Loucy (cell line): ENCODE data around the gene MATR3.

Source experiments
- H2AFZ ChIP-seq: fragments of 200-600 bp; sonication (generic); 2 replicates; pipeline ENCODE4 v1.6.0; 2016; ENCODE audit warnings: antibody characterized with exemption, mild to moderate bottlenecking, low read length, moderate library complexity
- H3F3A ChIP-seq: fragments of 200-600 bp; 2 replicates; pipeline ENCODE4 v1.6.0; 2016; ENCODE audit warnings: antibody characterized with exemption, low read depth, mild to moderate bottlenecking
- H3K27me3 ChIP-seq: fragments of 200-600 bp; sonication (generic); 2 replicates; pipeline ENCODE4 v1.6.1; 2014; ENCODE audit warnings: low read length, mild to moderate bottlenecking; ENCODE audit not compliant: insufficient read depth, poor library complexity, severe bottlenecking
- H3K36me3 ChIP-seq: fragments of 200-600 bp; sonication (generic); 2 replicates; pipeline ENCODE4 v1.6.1; 2016; ENCODE audit warnings: low read length; ENCODE audit not compliant: insufficient read depth
- H3K4me1 ChIP-seq: fragments of 200-600 bp; sonication (generic); 2 replicates; pipeline ENCODE4 v1.5.1; 2014; ENCODE audit warnings: low read length, mild to moderate bottlenecking; ENCODE audit not compliant: insufficient read depth, poor library complexity, severe bottlenecking
- H3K4me2 ChIP-seq: fragments of 200-600 bp; sonication (generic); 2 replicates; pipeline ENCODE4 v1.6.0; 2014; ENCODE audit warnings: antibody characterized with exemption, low read length, low read depth, mild to moderate bottlenecking; ENCODE audit not compliant: poor library complexity, severe bottlenecking
- H3K4me3 ChIP-seq: fragments of 200-600 bp; sonication (generic); 2 replicates; pipeline ENCODE4 v1.5.1; 2014; ENCODE audit warnings: low read length, mild to moderate bottlenecking, mixed read lengths; ENCODE audit not compliant: poor library complexity, severe bottlenecking
- H3K79me2 ChIP-seq: fragments of 200-600 bp; sonication (generic); 2 replicates; pipeline ENCODE4 v1.6.1; 2014; ENCODE audit warnings: low read length; ENCODE audit not compliant: insufficient read depth
- H3K9ac ChIP-seq: fragments of 200-600 bp; sonication (generic); 2 replicates; pipeline ENCODE4 v1.6.0; 2014; ENCODE audit warnings: mild to moderate bottlenecking, low read depth, low read length, moderate library complexity; ENCODE audit not compliant: poor library complexity, severe bottlenecking
- H3K9me2 ChIP-seq: fragments of 200-600 bp; sonication (generic); replicated peaks from 2 replicates; pipeline ENCODE4 v1.6.1; 2016; ENCODE audit warnings: low read depth, low read length, mixed read lengths
- H3K9me3 ChIP-seq: fragments of 200-600 bp; sonication (generic); 2 replicates; pipeline ENCODE4 v1.6.1; 2014; ENCODE audit warnings: mild to moderate bottlenecking, antibody characterized with exemption, low read length, low read depth; ENCODE audit not compliant: insufficient read depth
- H4K20me1 ChIP-seq: fragments of 200-600 bp; sonication (generic); 2 replicates; pipeline ENCODE4 v1.6.0; 2014; ENCODE audit warnings: antibody characterized with exemption, low read length, mild to moderate bottlenecking; ENCODE audit not compliant: insufficient read depth, poor library complexity, severe bottlenecking
- CTCF ChIP-seq: fragments of 200-600 bp; sonication (generic); conservative IDR thresholded peaks from 2 replicates; pipeline ENCODE4 v1.5.1; 2014; ENCODE audit warnings: mild to moderate bottlenecking, antibody characterized with exemption, low read length
- EZH2phosphoT487 ChIP-seq: fragments of 200-600 bp; IDR thresholded peaks from 2 replicates; pipeline ENCODE4 v1.6.1; 2018; ENCODE audit warnings: antibody characterized with exemption, mild to moderate bottlenecking, moderate library complexity, borderline replicate concordance

The MATR3 gene

GRCh38 chr5:139284295-139284694 lies 9.2 kb upstream of the MATR3 start:
- H2AFZ ChIP-seq, result no peak overlapping the region
- TF ChIP-seq EZH2phosphoT487, result no peak
- TF ChIP-seq CTCF, result no peak
- no peak overlapping the region for H3K4me2 ChIP-seq
- no peaks in the 10 kb centered on the region; the same call in 1 of the 2 replicates for H3K36me3 ChIP-seq
- H4K20me1 ChIP-seq, result no peaks in the 10 kb centered on the region
- no peaks in the 10 kb centered on the region for H3K27me3 ChIP-seq
- no peak overlapping the region for H3K4me3 ChIP-seq
- H3K9me2 ChIP-seq, result no peaks in the 10 kb centered on the region
- no peak overlapping the region for H3K9ac ChIP-seq
- H3K79me2 ChIP-seq, result no peaks in the 10 kb centered on the region
- H3F3A ChIP-seq, result no peaks in the 10 kb centered on the region
- H3K4me1 ChIP-seq, result no peaks in the 10 kb centered on the region
- H3K9me3 ChIP-seq, result no peaks in the 10 kb centered on the region

GRCh38 chr5:139285651-139286392 lies 7.7 kb upstream of the MATR3 start:
- Histone ChIP-seq H3K9ac (no peak overlapping the region), H2AFZ (no peak overlapping the region), H3K27me3 (no peaks in the 10 kb centered on the region), H4K20me1 (no peaks in the 10 kb centered on the region), H3K79me2 (no peaks in the 10 kb centered on the region), H3F3A (no peaks in the 10 kb centered on the region), H3K4me1 (no peaks in the 10 kb centered on the region), H3K9me3 (no peaks in the 10 kb centered on the region), H3K4me3 (no peak overlapping the region), H3K36me3 (no peaks in the 10 kb centered on the region), H3K4me2 (no peak overlapping the region), H3K9me2 (no peaks in the 10 kb centered on the region)
- TF ChIP-seq EZH2phosphoT487 (no peak), CTCF (no peak)

DNA sequence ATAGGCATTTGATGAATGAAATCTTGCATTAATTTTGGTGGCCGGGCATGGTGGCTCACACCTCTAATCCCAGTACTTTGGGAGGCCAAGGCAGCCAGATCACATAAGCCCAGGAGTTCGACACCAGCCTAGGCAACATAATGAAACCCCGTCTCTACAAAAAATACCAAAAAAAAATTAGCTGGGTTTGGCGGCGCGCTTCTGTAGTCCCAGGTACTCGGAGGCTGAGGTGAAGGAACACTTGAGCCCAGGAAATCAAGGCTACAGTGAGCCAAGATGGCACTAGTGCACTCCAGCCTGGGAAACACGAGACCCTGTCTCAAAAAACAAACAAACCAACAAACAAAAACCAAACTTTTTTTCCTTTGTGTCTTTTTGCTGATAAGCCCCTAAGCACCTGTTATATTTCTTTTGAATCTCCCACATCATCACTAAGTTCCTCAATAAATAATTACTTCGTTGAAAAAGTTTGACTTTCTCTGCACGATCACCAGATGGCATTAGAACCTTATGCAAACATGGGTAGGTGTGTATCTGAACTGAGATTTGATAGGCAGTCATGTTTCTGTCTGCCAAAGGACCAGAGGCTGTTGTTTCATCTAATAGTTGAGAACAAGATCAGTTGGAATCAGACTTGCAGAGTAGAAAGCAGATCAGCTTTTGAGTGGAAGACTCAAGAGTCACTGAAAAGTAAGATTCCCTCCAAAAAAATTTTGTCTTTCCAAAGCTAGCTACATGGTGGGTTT lies 5.5 kb upstream of the MATR3 start:
- TF ChIP-seq CTCF (peak; percentile 61), EZH2phosphoT487 (no peak)
- Histone ChIP-seq H3F3A (no peaks in the 10 kb centered on the region), H3K4me3 (no peak overlapping the region), H3K4me1 (no peaks in the 10 kb centered on the region), H3K9me3 (no peaks in the 10 kb centered on the region), H3K9me2 (no peaks in the 10 kb centered on the region), H3K9ac (no peak overlapping the region), H3K79me2 (0 out of 2 replicates have a peak, but pooled peaks cover 1% of the 10 kb centered on the region), H3K4me2 (no peak overlapping the region), H2AFZ (no peak overlapping the region), H3K36me3 (no peaks in the 10 kb centered on the region), H4K20me1 (no peaks in the 10 kb centered on the region), H3K27me3 (no peaks in the 10 kb centered on the region)
